DOHH2 (cell line): Measurements from ENCODE around the gene GASK1A.

ENCODE experiments used
- EZH2phosphoT487 ChIP-seq: fragments of 200-600 bp; sonication (generic); IDR thresholded peaks from 2 replicates; pipeline ENCODE4 v1.6.1; 2017; ENCODE audit warnings: borderline replicate concordance, mild to moderate bottlenecking, antibody characterized with exemption, low read length, moderate library complexity, mixed read lengths
- TF ChIP-seq, protein P1 (sequence below): fragments of 200-600 bp; sonication (generic); IDR thresholded peaks from one replicate; pipeline ENCODE4 v1.5.1; 2014; ENCODE audit warnings: antibody characterized with exemption, mild to moderate bottlenecking, low read depth, low read length; ENCODE audit not compliant: poor library complexity, severe bottlenecking

DNA sequence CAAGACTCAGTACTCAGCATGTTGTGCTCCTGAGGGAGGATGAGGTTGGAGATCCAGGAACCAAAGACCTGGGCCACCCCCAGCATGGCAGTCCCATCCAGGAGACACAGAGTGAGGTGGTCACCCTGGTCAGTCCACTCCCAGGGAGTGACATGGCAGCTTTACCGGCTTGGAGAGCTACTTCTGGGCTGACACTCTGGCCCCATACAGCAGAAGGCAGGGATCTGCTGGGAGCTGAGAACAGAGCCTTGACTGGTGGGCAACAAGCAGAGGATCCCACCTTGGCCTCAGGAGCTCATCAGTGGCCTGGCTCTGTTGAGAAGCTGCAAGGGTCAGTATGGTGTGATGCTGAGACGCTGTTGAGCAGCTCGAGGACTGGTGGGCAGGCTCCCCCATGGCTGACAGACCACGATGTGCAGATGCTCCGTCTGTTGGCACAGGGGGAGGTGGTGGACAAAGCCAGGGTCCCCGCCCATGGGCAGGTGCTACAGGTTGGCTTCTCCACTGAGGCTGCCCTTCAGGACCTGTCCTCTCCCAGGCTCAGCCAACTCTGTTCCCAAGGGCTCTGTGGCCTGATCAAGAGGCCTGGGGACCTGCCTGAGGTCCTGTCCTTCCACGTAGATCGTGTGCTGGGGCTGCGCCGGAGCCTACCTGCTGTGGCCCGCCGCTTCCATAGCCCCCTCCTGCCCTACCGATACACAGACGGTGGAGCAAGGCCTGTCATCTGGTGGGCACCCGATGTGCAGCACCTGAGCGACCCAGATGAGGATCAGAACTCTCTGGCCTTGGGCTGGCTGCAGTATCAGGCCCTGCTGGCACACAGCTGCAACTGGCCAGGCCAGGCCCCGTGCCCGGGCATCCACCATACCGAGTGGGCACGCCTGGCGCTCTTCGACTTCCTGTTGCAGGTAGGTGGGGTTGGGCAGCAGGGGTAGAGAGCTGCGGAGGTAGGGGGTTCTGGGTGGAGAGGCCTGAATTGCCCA, 53.8 kb downstream of the GASK1A start:
- TF ChIP-seq, protein P1, sequence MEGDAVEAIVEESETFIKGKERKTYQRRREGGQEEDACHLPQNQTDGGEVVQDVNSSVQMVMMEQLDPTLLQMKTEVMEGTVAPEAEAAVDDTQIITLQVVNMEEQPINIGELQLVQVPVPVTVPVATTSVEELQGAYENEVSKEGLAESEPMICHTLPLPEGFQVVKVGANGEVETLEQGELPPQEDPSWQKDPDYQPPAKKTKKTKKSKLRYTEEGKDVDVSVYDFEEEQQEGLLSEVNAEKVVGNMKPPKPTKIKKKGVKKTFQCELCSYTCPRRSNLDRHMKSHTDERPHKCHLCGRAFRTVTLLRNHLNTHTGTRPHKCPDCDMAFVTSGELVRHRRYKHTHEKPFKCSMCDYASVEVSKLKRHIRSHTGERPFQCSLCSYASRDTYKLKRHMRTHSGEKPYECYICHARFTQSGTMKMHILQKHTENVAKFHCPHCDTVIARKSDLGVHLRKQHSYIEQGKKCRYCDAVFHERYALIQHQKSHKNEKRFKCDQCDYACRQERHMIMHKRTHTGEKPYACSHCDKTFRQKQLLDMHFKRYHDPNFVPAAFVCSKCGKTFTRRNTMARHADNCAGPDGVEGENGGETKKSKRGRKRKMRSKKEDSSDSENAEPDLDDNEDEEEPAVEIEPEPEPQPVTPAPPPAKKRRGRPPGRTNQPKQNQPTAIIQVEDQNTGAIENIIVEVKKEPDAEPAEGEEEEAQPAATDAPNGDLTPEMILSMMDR = no peak
- TF ChIP-seq EZH2phosphoT487 = no peak
